HG02852 (cell line): ENCODE results near the gene BDKRB2.

Source experiments
- ATAC-seq: cut with Tn5 transposase; IDR thresholded peaks from one replicate; pipeline ENCODE4 v1.9.1; 2021; ENCODE audit warnings: mild to moderate bottlenecking, moderate library complexity; ENCODE audit not compliant: unreplicated experiment

The BDKRB2 gene

DNA sequence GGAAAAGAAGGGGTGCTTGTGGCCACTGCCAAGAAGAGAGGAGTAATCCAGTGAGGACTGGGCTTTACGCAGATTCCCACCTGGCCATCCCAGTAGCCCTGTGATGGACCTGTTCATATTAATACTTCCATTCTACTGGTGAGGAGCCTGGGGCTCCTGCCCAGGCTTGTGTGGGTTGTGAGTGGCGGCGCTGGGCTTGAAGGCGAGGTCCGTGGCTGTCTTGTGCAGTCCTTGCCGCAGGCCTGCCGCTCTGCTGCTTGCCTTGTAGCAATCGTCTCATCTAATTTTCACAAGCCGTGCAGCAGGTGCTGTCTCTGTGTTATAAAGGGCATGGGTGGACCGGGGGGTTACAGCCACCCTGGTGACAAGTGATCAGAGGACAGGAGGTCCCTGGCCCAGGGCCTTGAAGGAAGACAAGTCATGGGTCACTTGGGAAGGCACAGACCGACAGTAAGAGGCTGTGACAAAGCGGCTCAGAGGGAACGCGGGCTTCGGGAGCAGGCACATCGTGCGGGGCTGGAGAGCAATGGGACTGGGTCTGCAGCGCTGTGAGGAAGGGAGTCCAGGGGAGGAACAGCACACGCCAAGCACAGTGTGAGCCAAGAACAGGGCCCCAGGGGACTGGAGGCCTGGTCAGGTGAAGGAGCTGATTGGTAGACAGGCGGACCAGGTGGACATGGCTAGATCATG is 7.3 kb upstream of the BDKRB2 start:
- no peak for ATAC-seq

DNA sequence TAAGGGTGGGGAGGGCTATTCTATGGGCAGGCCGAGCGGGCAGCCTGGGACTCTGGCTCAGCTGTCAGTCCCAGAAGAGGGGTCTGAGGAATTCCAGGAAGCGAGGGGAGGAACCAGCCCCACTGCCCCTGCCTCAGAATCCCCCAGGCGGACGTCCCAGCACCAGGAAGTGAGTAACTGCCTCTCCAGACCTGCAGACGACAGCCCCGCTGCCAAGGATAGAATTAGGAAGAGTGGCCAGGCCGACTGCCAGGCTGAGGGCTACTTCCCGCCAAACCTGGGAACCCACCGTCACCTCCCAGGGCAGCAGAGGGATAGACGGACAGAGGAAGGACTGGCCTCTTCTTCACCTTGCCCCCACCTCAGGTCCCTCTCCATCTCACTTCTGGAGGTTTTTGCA is 6.7 kb upstream of the BDKRB2 start:
- ATAC-seq: no peak

DNA sequence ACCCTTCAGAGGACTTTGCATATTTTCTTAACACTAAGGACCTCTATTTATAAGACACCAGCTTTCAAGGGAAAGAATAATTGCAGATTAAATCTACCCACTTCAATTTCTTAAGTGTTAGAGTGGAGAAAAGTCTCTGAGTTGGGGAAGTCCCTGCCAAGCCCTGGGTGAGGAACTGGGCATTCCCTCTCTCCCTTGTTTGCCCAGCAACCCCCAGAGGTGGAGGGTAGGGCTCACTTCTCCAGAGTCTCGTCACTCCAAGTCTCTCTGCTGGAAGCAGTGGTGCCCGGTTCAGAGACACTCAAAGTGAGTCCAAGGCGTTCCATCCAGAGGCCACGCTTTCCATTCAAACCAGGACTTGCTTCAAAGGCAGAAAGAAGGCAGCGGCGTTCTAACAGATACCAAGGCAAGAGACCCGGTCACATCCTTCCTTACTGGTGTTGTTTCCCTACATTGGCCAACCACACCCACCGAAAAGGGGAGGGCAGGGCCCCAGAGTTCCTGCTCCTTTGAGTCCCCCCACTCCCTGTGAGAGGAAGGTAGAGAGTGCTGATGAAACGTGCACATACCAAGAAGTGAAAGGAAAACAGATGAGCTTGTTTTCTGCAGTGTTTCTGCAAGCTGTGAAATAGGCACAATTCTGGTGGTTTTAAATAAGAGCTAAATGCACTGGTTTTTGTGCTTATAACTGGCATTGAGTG is 6.1 kb upstream of the BDKRB2 start:
- no peak for ATAC-seq

DNA sequence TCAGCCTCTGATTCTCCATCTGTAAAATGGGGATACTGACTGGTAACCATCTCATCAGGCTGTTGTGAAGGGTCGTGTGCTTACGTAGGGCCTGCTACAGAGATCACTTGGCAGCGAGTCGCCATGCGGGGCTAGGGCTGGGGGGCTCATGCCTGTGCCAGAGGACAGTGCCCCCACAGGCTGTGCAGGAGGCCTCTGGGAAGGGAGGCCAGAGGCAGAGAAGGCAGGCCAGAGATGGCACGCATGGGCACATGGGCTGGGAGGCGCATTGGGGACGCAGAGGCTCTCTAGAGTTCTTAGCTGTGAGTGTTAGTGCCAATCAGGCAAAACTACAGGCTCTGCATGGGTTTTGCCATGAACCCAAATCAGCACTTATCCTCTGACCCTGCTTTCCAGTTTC is 3.5 kb upstream of the BDKRB2 start:
- no peak for ATAC-seq

DNA sequence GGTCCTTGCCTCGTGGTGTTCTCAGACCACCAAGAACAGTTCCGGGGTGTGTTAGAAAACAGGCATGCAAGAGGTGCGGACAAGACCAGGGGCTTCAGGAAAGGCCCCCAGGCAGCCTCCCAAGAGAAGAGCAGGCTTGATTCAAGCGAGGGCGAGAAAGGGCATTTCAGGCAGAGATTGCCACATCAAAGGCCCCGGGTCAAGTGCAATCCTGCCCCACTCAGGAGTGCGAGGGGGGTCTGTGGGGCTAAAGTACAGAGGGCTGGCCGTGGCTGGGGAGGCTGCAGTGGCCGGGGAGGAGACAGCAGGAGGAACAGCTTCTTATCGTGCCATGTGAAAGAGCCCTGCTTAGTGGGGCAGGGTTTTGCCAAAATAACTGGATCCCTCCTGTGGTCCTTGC is 2.7 kb upstream of the BDKRB2 start:
- ATAC-seq: no peak

DNA sequence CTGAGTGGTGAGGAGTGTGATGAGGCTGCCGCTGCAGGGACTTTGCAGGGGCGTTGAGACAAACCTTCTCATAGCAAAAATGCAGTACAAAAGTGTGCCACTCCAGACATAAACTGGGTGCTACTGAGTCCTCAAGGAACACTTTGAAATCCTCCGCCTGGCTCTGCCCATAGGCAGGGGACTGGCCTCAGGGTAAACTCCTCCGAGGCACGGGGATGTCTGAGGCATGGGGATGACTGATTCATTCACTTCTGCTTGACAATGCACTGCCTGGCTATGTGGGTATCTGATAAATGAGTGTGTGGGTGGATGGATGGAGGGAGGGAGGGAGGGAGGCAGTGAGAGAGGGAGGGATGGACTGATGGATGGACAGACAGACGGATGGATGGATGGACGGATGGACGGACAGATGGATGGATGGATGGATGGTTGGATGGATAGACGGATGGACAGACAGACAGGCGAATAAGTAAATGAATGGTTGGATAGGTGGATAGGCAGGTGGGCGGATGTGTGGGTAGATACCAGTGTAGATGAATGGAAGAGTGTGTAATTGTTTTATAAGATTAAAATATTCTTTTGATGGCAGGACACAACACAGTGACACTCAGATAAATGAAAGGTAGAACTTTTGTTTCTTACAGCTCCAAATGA is 2.1 kb upstream of the BDKRB2 start:
- ATAC-seq: no peak

DNA sequence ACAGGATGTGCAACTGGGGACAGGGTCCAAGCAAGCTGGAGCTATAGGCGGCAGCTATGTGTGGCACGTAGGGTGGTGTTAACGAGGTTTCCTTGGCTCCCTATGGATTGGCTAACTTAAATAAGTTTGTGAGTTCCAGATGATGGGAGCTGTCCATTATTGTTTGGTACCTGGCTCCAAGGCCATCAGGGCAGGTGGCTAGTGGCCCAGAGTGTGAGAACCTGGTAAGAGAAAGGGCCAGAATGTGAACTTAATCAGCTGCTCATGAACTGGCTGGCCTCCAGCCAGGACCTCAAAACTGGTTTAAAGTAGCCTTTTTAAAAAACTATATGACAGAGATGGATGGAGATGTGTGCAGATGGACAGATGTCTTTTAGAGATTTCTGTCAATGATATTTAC is 1.5 kb upstream of the BDKRB2 start:
- no peak for ATAC-seq

DNA sequence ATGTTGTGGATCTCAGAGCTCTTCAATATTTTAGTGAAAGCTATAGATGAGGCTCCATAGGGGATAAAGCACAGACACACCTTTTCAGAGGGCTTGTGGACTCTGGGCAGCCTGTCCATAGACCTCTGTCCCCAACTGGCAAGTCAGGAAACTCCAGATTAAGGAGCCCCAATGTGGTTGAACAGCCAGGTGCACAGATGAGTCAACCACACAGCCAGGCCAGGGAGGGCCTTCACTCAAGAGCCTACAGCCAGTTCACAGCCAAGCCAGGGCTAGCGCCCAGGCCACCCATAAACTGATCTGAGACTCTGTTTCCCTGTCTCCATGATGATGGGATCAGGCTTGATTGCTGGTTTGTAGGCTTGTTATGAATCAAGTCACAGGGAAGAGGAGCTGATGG is 1.0 kb upstream of the BDKRB2 start:
- ATAC-seq: no peak

DNA sequence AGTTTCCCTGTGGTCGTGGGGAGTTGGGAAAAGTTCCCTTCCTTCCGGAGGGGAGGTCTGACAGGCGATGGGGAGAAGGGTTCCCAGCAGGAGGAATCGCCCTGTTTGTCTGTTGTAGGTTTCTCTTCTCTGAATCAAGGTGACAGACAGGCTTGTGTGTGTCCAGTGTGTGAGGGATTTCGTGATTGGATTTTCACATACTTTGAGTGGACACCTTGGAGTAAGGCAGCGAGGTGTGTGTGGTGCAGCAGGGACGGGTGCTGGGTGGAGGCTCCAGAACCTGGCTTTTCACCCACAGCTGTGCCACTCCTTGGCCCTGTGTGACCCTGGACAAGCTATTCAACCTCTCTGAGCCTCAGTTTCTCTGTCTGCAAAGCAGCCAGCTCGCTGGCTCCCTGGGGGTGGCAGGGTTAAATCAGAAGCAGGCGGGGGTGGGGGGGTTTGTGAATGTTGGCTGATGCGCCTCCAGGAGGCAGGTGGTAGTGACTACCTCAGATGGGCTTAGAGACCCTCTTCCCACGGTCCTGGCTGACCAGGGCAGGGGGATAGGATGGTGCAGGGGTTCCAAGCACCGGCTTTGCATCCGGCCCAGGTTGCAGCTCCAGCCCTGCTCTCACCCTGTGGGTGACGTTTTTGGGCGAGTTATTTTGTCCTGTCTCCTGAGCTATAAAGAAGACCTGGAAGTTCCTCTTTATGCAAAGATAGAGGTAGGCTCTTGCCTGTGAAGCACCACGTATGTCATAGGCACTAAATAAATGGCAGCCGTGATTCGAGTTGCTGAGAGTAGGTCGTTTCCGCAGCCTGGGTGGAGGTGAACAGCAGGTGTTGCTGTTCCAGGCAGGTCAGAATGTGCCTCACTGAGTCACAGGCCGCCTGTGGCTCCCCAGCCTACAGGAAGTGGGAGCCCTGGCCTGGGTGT is 679 bp downstream of the BDKRB2 start:
- no peak for ATAC-seq

DNA sequence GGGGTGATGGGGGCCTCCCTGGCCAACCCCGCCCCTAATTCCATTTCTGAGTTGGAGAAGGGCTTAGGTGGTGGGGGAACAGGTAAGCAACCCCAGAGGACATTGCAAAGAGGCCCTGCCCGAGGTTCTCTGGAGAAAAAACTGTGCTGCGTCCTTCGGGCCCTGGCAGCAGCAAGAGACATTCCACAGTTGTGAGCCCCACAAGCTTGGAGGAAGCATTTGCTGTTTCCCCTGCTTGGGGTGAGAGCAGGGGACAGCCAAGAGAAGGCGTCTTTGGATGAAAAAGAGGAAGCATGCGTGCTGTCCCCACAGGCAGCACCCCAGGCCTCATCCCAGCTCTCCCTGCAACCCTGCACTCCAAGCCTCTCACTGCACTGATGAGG is 1.3 kb downstream of the BDKRB2 start:
- no peak for ATAC-seq

DNA sequence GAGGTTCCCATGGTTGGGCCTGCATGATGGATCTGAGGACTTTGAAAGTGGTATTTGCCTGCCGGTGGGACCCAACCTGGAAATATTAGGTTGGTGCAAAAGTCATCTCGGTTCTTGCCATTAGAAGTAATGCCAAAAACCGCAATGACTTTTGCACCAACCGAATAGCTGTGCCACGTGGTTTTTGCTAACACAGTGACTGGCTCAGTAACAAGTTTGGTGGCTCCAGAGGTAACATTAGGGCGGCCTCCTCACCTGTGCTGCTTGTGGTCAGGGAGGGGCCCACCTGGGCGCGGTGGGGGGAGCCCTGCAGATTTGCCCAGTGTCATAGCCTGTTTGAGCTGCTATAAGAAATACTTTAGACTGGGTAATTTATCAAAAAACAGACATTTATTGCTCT is 1.8 kb downstream of the BDKRB2 start:
- ATAC-seq: no peak

DNA sequence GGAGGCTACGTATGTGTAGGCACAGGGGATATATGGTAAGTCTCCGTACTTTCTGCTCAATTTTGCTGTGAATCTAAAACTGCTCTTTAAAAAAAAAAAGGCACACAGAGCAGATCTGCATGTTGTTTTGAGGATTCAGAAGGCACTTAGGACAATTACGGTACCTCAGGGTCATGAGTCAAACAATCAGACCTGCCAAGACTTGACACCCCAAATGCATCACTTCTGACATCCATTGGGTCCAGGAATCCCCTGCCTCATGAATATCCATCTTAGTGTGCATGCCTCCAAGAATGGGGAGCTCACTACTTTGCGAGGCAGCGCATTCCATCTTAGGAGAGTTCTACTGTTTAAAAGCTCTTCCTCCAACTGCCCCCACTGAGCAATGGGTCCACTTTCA is 3.0 kb downstream of the BDKRB2 start:
- no peak for ATAC-seq

DNA sequence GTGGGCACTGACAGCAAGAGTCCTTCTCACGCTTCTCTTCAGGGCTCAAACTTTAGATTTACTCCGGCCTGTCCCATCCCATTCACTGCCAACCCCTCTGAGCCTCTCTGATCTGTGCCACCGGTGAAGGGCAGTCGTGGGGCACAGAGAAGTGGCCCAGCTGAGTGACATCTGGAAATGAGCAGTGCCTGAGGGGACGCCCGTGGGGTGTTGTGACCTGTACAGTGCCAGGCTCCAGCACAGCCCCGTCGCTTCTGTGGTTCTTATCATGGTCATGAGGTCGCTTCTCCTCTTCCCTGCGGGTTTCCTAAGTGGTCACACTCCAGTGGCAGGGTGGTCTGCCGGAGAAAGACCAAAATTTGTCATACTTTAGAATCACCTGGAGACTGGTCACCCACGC is 4.1 kb downstream of the BDKRB2 start:
- no peak for ATAC-seq

DNA sequence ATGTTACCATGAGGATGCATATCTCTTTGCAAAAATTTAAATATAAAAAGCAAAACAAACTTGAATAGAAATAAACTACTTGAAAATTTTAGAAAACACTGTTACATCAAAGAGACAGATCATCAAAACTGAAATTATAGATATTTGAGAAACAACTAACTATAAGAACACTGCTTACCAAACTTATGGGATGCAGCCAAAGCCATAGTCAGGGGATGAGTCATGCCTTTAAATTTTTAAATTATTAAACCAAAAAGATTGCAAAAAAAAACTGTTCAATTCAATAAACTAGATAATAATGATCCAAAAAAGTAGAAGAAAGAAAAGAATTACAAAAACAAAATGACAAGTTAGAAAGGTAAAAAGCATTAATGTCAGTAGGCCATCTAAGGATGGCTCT is 7.5 kb downstream of the BDKRB2 start:
- no peak for ATAC-seq

DNA sequence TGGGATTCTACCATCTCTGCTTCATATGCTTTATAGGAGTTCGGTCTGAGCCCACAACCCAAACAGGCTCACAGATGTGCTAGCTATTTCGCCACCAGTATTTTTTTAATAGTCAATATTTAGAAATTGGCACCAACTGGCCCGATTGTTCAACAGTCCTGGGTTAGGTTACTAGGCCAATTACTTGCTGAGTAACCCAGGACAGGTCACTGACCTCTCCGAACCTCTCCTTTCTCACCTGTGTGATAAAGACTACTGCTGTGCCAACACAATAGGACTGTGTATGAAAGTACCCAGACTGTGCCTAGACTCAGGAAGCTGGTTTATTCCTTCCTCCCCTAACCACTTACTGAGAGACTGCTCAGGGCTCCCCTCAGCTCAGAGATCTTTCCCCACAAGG is 8.3 kb downstream of the BDKRB2 start:
- no peak for ATAC-seq

DNA sequence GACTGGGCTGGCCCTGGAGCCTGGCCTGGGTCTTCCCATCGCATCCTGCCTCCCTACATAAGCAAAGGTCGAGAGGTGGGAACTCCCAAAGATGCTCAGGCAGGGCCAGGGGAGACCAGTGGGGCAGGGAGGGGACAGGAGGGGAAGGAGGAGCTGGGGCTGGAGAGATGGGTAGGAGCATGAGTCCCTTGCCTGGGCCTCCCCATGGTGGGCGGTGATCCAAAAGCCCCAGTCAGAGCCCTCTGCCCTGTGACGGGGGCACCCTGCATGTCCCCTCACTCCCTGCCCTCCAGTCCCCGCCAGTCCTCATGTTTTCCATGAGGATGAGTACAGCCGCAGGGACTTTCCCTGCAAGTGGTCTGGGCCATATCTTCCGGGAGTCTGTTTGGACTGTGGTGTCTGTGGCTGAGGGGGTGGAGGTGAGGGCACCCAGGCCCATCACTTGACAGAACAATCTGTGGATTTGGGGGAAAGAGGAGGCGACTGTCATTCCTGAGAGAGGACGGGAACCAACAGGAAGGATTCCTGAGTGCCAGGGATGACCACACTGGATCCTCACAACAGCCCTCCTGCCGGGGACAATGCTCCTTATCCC is 9.3 kb downstream of the BDKRB2 start:
- ATAC-seq: no peak

DNA sequence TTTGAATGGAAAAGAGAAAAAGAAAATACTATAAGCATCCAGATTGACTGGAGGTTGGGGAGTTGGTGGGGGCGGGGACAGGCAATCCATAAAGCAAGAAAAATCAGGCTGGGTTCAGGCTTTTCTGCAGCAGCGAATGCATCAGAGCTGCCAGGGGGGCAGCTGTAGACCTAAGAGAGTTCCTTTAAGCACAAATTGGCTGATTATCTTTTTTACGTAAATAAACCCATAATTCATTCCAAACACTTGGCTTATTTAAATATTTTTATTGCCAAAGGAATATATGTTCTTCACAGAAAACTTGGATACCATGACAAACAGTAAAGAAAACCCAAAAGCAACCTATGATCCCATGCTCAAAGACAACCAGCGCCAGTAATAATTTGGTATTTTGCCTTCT is 10.2 kb downstream of the BDKRB2 start:
- ATAC-seq: no peak

DNA sequence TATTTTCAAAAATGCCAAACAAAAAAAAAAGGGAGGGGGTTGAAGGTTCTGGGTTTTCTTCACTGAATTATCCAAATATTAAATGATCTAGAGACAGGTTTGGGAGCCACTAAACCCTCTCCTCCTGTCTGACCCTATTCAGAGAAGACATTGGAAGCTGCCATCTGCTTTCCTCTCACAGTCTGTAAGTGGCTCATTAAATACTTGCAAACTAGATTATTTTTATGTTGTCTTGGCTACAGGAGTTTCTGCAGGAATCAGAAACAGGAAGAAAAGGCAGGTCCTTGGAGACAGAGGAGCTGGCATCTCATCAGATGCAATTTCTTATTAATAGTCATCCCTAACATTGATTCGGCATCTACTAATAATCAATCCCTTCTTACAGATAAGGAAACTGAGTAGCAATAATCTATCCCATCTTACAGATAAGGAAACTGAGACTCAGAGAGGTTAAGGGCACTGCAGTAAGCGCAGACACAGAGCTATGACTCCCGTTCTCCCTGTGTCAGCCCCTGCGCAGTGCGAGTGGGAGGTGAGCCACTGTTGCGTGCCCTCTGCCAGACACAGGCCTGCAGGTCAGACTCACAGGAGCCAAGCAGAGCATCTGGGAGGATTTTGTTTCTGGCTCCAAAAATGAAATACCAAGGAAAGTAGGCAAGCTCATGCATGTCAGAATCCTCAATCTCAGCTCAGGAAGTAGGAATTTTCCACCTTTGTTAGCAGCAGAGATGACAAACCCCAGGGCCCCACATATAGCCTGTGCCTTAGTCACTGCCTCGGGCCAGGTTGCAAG is 11.0 kb downstream of the BDKRB2 start:
- ATAC-seq: no peak

DNA sequence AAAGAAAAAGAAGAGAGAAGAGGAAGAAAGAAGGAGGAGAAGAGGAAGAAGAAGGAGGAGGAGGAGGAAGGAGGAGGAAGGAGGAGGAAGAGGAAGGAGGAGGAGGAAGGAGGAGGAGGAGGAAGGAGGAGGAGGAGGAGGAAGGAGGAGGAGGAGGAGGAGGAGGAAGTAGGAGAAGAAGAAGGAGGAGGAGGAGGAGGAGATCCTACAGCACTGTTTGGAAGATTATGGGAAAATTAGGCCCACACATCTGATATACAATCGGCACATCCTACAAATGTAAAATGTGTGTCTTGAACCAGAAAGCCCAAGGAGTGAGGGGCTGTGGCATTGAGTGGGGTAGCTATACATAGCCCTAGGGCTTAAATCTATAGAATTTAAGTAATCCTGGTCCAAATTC is 12.0 kb downstream of the BDKRB2 start:
- no peak for ATAC-seq

DNA sequence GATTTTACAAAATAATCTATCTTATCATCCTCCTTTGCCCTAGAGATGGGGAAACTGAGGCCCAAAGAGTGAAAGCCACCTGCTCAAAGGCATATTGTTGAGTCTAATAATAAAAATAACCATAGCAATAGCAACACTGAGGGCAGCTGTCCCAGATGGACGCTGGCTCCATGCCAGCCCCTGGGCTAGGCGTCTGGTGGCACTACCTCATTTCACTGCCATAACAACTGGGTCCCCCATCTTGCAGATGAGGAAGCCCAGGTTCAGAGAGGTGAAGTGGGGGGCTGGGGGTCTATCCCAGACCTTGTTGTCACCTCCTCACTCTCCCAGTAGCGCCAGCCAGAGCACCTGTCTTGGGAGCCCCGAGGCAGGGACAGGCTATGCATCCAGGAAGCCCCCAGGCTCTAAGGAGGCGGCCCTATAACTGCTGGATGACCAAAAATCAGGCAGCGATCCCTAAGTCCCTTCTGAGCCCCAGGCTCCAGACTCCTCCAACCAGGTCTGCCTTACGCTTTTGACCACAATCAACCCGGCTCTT is 12.8 kb downstream of the BDKRB2 start:
- no peak for ATAC-seq
